ENCODE data around the gene CDC14A. TPM values are rescaled to one million over a fixed set of nuclear protein-coding genes. Genes with fewer than 3 reads are reported as not detected.

CDC14A gene
- total RNA-seq, 2 experiments from 2014 or later, result 18.9 to 20.2 TPM

GRCh38 chr1:100474834-100475233, 122.5 kb downstream of the CDC14A start:
- peaks cover 23% of the 10 kb centered on the region for H3K4me1 Mint-ChIP-seq (ENCODE audit: low read depth)
- peaks cover 11% of the 10 kb centered on the region for H3K36me3 Mint-ChIP-seq
- H3K27ac Mint-ChIP-seq, result peak overlapping the region; percentile 10
- intact Hi-C loops (cut with micrococcal nuclease), result no loop called here
- no peaks in the 10 kb centered on the region for H3K27me3 Mint-ChIP-seq
- no peaks in the 10 kb centered on the region for H3K9me3 Mint-ChIP-seq
- no peak for DNase-seq
- CTCF ChIA-PET, result interaction anchor here (0.6 to 0.9 kb wide), 3 partner anchors 11 to 394 kb away, joined by 3 to 4 read pairs (median 3); no protein-coding TSS in a partner anchor
- H3K4me3 Mint-ChIP-seq, result no peak overlapping the region
- POLR2A ChIA-PET, result no interaction called here

GRCh38 chr1:100476735-100477290, 124.5 kb downstream of the CDC14A start:
- H3K27ac Mint-ChIP-seq, result no peak overlapping the region
- ChIA-PET POLR2A (no interaction called here), CTCF (interaction anchor here (1.1 kb wide), 1 partner anchor 16 kb away, joined by 4 read pairs; no protein-coding TSS in a partner anchor)
- no peak overlapping the region for H3K4me3 Mint-ChIP-seq
- no peaks in the 10 kb centered on the region for H3K9me3 Mint-ChIP-seq
- H3K4me1 Mint-ChIP-seq (ENCODE audit: low read depth), result peaks cover 23% of the 10 kb centered on the region
- intact Hi-C loops (cut with micrococcal nuclease), result no loop called here
- DNase-seq, result no peak
- peaks cover 14% of the 10 kb centered on the region for H3K36me3 Mint-ChIP-seq
- H3K27me3 Mint-ChIP-seq, result no peaks in the 10 kb centered on the region

GRCh38 chr1:100478816-100479215, 126.5 kb downstream of the CDC14A start:
- H3K27me3 Mint-ChIP-seq, result no peaks in the 10 kb centered on the region
- H3K36me3 Mint-ChIP-seq, result peaks cover 22% of the 10 kb centered on the region
- H3K27ac Mint-ChIP-seq, result no peak overlapping the region
- ChIA-PET POLR2A (no interaction called here), CTCF (interaction anchor here (0.6 to 1.6 kb wide), 3 partner anchors 15 to 111 kb away, joined by 3 to 4 read pairs (median 3); no protein-coding TSS in a partner anchor)
- peaks cover 18% of the 10 kb centered on the region for H3K4me1 Mint-ChIP-seq (ENCODE audit: low read depth)
- no peaks in the 10 kb centered on the region for H3K9me3 Mint-ChIP-seq
- intact Hi-C loops (cut with micrococcal nuclease), result no loop called here
- no peak overlapping the region for H3K4me3 Mint-ChIP-seq
- no peak for DNase-seq

DNA sequence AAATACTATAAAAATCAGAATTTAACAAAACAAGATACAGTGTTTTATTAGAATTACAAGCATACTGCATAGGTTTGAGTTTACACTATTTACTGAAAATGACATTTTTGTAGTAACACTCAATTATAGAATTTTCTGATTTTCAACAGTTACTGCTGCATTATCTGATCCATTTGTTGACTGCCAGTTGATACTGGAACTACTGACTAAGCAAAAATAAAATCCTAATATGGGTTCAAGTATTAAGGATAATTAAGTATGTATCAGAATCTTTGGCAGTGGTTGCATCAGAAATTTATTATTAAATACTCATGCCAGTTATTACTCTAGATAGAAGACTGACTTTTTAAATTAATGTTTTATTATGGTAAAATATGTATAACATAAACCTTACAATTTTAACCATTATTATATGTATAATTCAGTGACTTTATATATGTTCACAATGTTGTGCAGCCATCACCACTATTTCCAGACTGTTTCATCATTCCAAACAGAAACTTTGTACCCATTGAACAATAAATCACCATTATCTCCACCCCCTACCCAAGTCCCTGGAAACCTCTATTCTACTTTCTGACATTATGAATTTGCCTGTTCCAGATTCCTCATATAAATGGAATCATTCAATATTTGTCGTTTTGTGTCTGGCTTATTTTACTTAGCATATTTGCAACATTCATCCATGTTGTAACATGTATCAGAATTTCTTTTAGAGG, 127.5 kb downstream of the CDC14A start:
- DNase-seq, result no peak
- Mint-ChIP-seq H3K4me3 (no peak overlapping the region), H3K9me3 (no peaks in the 10 kb centered on the region), H3K27ac (no peak overlapping the region), H3K27me3 (no peaks in the 10 kb centered on the region), H3K4me1 (ENCODE audit: low read depth) (peaks cover 12% of the 10 kb centered on the region), H3K36me3 (peaks cover 20% of the 10 kb centered on the region)
- ChIA-PET CTCF (no interaction called here), POLR2A (interaction anchor here (0.5 kb wide), 1 partner anchor 63 kb away, joined by 3 read pairs; no protein-coding TSS in a partner anchor)
- intact Hi-C loops (cut with micrococcal nuclease), result no loop called here

DNA sequence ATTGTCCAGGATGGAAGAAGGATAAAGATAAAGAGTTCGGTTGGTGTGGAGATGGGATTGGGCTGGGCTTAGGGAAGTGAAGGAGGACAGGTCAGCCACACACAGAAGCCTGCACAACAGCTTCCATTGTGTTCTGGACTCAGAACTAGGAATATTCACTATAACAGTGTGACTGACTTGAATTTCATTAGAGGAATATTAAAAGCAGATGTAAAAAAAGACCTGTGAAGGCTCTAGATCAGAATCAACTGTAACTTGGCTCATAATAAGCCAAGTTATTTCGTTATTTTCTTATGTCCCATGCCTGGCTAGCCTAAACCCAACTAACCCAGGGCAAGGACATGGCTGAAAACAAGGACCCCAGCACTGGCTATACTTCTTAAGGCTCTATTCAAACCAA, 129.0 kb downstream of the CDC14A start:
- Mint-ChIP-seq H3K27ac (no peak overlapping the region), H3K9me3 (no peaks in the 10 kb centered on the region), H3K27me3 (no peaks in the 10 kb centered on the region), H3K36me3 (peaks cover 15% of the 10 kb centered on the region), H3K4me3 (no peak overlapping the region), H3K4me1 (ENCODE audit: low read depth) (peaks cover 12% of the 10 kb centered on the region)
- intact Hi-C loops (cut with micrococcal nuclease), result no loop called here
- no peak for DNase-seq
- POLR2A ChIA-PET, result no interaction called here
- CTCF ChIA-PET, result interaction anchor here (1.2 to 1.5 kb wide), 2 partner anchors 18 to 25 kb away, joined by 3 read pairs; no protein-coding TSS in a partner anchor

DNA sequence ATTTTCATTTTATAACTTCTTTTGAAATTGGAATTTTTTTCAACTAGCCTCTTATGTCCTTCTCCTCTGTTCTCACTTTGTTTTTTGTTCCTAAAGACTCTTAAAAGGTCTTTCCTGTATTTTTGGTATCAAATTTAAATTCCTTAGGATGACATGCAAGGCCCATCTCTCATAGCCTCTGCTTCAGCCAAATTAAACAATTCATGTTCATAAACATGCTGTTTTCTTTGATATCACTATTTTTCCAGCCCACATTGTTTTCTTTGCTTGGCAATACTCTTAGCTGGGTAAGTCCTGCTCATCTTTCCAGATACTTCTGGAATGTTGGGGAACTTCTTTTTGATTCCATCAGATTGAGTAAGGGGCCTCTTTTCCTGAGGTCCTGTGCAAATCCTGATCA, 129.9 kb downstream of the CDC14A start:
- peaks cover 17% of the 10 kb centered on the region for H3K36me3 Mint-ChIP-seq
- CTCF ChIA-PET, result interaction anchor here (1.2 to 1.5 kb wide), 2 partner anchors 19 to 26 kb away, joined by 3 read pairs; no protein-coding TSS in a partner anchor

GRCh38 chr1:100482748-100483147, 130.4 kb downstream of the CDC14A start:
- CTCF ChIA-PET, result interaction anchor here (1.5 kb wide), 1 partner anchor 19 kb away, joined by 3 read pairs; no protein-coding TSS in a partner anchor
- Mint-ChIP-seq H3K4me1 (ENCODE audit: low read depth) (peaks cover 9% of the 10 kb centered on the region), H3K27me3 (no peaks in the 10 kb centered on the region), H3K27ac (no peak overlapping the region), H3K9me3 (no peaks in the 10 kb centered on the region), H3K36me3 (peaks cover 17% of the 10 kb centered on the region), H3K4me3 (no peak overlapping the region)
- POLR2A ChIA-PET, result no interaction called here
- intact Hi-C loops (cut with micrococcal nuclease), result no loop called here
- no peak for DNase-seq

More for the DNA sequence above, 129.9 kb downstream of the CDC14A start:
- DNase-seq, result no peak
- intact Hi-C loops (cut with micrococcal nuclease), result no loop called here
- POLR2A ChIA-PET, result no interaction called here
- H3K4me1 Mint-ChIP-seq (ENCODE audit: low read depth), result peaks cover 12% of the 10 kb centered on the region
- no peaks in the 10 kb centered on the region for H3K9me3 Mint-ChIP-seq
- no peak overlapping the region for H3K4me3 Mint-ChIP-seq
- no peak overlapping the region for H3K27ac Mint-ChIP-seq
- H3K27me3 Mint-ChIP-seq, result no peaks in the 10 kb centered on the region

- ChIA-PET POLR2A (no interaction called here), CTCF (no interaction called here)
- intact Hi-C loops (cut with micrococcal nuclease), result no loop called here
- Mint-ChIP-seq H3K27ac (no peak overlapping the region), H3K4me3 (no peak overlapping the region), H3K36me3 (peaks cover 17% of the 10 kb centered on the region), H3K4me1 (ENCODE audit: low read depth) (peaks cover 9% of the 10 kb centered on the region), H3K27me3 (no peaks in the 10 kb centered on the region), H3K9me3 (no peaks in the 10 kb centered on the region)
- DNase-seq, result no peak
Measured at GRCh38 chr1:100483230-100483629, 130.9 kb downstream of the CDC14A start.

DNA sequence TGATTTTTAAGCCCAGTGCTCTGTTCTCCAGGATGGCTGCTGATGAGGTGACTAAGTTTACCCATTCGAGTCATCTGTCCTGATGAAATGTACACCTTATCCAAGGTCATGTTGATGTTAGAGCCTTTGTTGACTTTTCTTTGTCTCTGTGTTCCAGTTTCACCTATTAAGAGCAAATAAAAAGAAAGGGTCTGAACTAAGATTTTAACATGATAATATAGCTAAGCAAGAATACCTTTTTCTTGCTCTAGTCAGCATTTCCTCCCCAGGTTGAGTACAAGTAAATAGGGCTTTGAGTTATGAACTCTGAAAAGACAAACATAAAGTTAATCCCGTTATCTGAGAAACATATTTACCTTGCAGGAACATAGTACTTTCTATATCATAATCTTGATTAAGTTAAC, 133.6 kb downstream of the CDC14A start:
- no peaks in the 10 kb centered on the region for H3K9me3 Mint-ChIP-seq
- H3K4me3 Mint-ChIP-seq, result no peak overlapping the region
- H3K27me3 Mint-ChIP-seq, result no peaks in the 10 kb centered on the region
- ChIA-PET CTCF (interaction anchor here (1.3 kb wide), 1 partner anchor 22 kb away, joined by 4 read pairs; no protein-coding TSS in a partner anchor), POLR2A (no interaction called here)
- DNase-seq, result no peak
- H3K36me3 Mint-ChIP-seq, result peaks cover 15% of the 10 kb centered on the region
- H3K4me1 Mint-ChIP-seq (ENCODE audit: low read depth), result peaks cover 6% of the 10 kb centered on the region
- intact Hi-C loops (cut with micrococcal nuclease), result no loop called here
- H3K27ac Mint-ChIP-seq, result no peak overlapping the region

DNA sequence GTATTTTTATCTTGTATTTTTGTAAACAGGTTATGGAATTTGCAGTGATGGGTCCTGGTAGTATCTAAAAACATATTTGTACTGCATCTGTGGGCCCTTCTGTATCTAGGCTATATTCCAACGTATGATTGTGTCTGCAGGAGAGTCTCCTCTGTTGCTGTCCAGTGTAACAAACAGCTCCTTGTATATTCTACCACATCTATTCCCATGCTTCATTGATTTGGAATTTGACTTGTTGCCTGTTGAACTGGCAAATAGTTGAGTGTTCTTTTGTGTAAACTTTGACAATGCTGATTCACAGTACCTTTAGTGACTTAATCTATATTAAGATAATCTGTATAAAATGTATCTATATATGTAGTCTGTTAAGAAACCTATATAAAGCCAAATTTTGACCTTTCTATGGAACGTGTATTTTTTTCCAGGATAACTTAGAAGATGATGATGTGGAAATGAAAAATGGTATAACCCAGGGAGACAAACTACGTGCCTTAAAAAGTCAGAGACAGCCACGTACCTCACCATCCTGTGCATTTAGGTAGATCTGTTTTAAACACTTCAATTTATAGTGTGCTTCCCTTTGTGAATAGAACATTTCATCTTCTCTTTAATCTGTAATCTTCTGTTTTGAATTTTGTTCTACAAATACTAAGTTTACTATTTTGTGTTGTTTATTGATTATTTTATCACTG, 142.2 kb downstream of the CDC14A start:
- Mint-ChIP-seq H3K27ac (no peak overlapping the region), H3K9me3 (no peaks in the 10 kb centered on the region), H3K4me3 (no peak overlapping the region), H3K4me1 (ENCODE audit: low read depth) (no peaks in the 10 kb centered on the region), H3K36me3 (peaks cover 29% of the 10 kb centered on the region), H3K27me3 (no peaks in the 10 kb centered on the region)
- ChIA-PET CTCF (interaction anchor here (0.6 to 1.7 kb wide), 3 partner anchors 38 to 374 kb away, joined by 3 to 4 read pairs (median 3); no protein-coding TSS in a partner anchor), POLR2A (interaction anchor here (0.6 kb wide), 1 partner anchor 13 kb away, joined by 3 read pairs; no protein-coding TSS in a partner anchor)
- no peak for DNase-seq
- intact Hi-C loops (cut with micrococcal nuclease), result no loop called here

DNA sequence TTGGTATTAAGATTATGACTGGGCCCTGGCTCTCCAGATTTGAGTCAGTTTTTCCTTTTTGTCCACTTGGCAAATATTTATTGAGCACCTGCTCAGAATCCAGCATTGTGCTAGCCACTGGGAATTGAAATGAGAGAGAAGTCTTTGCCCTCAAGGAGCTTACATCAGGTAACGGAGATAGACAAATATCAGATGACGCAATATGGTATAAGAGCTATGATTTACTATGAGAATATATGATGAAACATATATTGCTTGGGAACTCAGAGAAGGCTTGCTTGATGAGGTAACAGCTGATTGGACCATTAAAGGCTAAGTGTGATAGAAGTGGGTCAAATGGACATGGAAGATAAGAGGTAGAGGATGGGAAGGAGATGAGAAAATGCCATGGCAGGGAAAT, 144.6 kb downstream of the CDC14A start:
- no peak overlapping the region for H3K27ac Mint-ChIP-seq
- H3K27me3 Mint-ChIP-seq, result no peaks in the 10 kb centered on the region
- H3K4me1 Mint-ChIP-seq (ENCODE audit: low read depth), result no peaks in the 10 kb centered on the region
- DNase-seq, result no peak
- no peaks in the 10 kb centered on the region for H3K9me3 Mint-ChIP-seq
- H3K36me3 Mint-ChIP-seq, result peaks cover 31% of the 10 kb centered on the region
- ChIA-PET CTCF (interaction anchor here (1.1 to 1.9 kb wide), 2 partner anchors 8 to 33 kb away, joined by 3 to 7 read pairs; no protein-coding TSS in a partner anchor), POLR2A (interaction anchor here (0.8 kb wide), 1 partner anchor 9 kb away, joined by 3 read pairs; no protein-coding TSS in a partner anchor)
- H3K4me3 Mint-ChIP-seq, result no peak overlapping the region
- intact Hi-C loops (cut with micrococcal nuclease), result no loop called here

- intact Hi-C loops (cut with micrococcal nuclease), result no loop called here
- no peaks in the 10 kb centered on the region for H3K9me3 Mint-ChIP-seq
- no peak for DNase-seq
- H3K27me3 Mint-ChIP-seq, result no peaks in the 10 kb centered on the region
- CTCF ChIA-PET, result no interaction called here
- POLR2A ChIA-PET, result no interaction called here
- H3K27ac Mint-ChIP-seq, result peak overlapping the region; percentile 1
- no peaks in the 10 kb centered on the region for H3K4me1 Mint-ChIP-seq (ENCODE audit: low read depth)
- H3K36me3 Mint-ChIP-seq, result peaks cover 31% of the 10 kb centered on the region
- no peak overlapping the region for H3K4me3 Mint-ChIP-seq
Measured at GRCh38 chr1:100497796-100498195, 145.5 kb downstream of the CDC14A start.
